Colonic mucosa (tissue), 4 donors: ENCODE data around the gene RAD18. TPM values are rescaled to one million over a fixed set of nuclear protein-coding genes. Genes with fewer than 3 reads are reported as not detected.

Source experiments
- DNase-seq: peaks from one replicate; pipeline ENCODE4 v3.0.0-alpha.2; 2020
- H3K27ac ChIP-seq: fragments of 200-600 bp; one replicate; pipeline ENCODE4 v1.8.0; 2021
- H3K27me3 ChIP-seq: fragments of 200-600 bp; one replicate; pipeline ENCODE4 v1.8.0; 2021
- H3K36me3 ChIP-seq: fragments of 200-600 bp; one replicate; pipeline ENCODE4 v1.8.0; 2021
- H3K4me1 ChIP-seq: fragments of 200-600 bp; one replicate; pipeline ENCODE4 v1.8.0; 2021; ENCODE audit warnings: mild to moderate bottlenecking
- H3K4me3 ChIP-seq: fragments of 200-600 bp; one replicate; pipeline ENCODE4 v1.8.0; 2021
- H3K9ac ChIP-seq, 2 donors: one replicate each; pipeline ENCODE4 v1.7.0; 2013; ENCODE audit warnings: control low read depth in 2 of 2, low read depth in 2 of 2, low read length in 2 of 2
- H3K9me3 ChIP-seq: fragments of 200-600 bp; one replicate; pipeline ENCODE4 v1.8.0; 2021
- intact Hi-C: fragments of 100-400 bp; cut with DNase I; formaldehyde crosslinking; loops from one replicate; pipeline ENCODE4 v1.14.1; 2022
- total RNA-seq, 2 donors: library from RNA; stranded (reverse); fragmentation: NEBNext Ultra II Directional in 1 of 2; extraction: Animal tissue kit (Norgen Biotek cat#: 25700) in 1 of 2; gene quantifications; one replicate each; pipeline ENCODE4 v1.2.1, GENCODE V29; 2021
- TF ChIP-seq, protein P1 (sequence below): fragments of 200-600 bp; IDR thresholded peaks from one replicate; pipeline ENCODE4 v1.8.0; 2022; ENCODE audit warnings: antibody characterized with exemption, mild to moderate bottlenecking
- donor health status: healthy.
- donor health status: DM: no; HTN: no; CAD: no.
- donor health status: DM: no; HTN: no; CAD: no.

The RAD18 gene
- total RNA-seq, 2 donors from 2014 or later, result 12.2 to 25.9 TPM

DNA sequence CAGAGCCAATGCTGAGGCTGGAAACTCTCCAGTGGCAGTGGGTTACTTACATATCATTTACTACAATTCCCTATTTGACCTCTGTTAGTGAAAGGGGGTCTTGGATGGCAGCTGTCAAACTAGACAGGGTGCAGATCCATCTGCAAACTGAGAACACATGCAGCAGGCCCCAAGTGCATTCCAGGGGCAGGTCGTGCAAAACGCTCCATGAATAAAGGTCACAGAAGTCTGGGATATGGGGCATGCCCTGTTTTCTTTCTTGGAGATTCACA is 25.0 kb upstream of the RAD18 start:
- Histone ChIP-seq H3K4me1 (no peaks in the 10 kb centered on the region), H3K9ac (no peak overlapping the region), H3K9me3 (no peaks in the 10 kb centered on the region), H3K36me3 (no peaks in the 10 kb centered on the region), H3K27me3 (no peaks in the 10 kb centered on the region), H3K4me3 (no peak overlapping the region), H3K27ac (no peak overlapping the region)
- DNase-seq, result no peak
- intact Hi-C loops, result loop anchor here (2.0 to 5.0 kb wide), 2 partner anchors 78 to 314 kb away; no protein-coding TSS in a partner anchor
- TF ChIP-seq, protein P1, sequence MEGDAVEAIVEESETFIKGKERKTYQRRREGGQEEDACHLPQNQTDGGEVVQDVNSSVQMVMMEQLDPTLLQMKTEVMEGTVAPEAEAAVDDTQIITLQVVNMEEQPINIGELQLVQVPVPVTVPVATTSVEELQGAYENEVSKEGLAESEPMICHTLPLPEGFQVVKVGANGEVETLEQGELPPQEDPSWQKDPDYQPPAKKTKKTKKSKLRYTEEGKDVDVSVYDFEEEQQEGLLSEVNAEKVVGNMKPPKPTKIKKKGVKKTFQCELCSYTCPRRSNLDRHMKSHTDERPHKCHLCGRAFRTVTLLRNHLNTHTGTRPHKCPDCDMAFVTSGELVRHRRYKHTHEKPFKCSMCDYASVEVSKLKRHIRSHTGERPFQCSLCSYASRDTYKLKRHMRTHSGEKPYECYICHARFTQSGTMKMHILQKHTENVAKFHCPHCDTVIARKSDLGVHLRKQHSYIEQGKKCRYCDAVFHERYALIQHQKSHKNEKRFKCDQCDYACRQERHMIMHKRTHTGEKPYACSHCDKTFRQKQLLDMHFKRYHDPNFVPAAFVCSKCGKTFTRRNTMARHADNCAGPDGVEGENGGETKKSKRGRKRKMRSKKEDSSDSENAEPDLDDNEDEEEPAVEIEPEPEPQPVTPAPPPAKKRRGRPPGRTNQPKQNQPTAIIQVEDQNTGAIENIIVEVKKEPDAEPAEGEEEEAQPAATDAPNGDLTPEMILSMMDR, result no peak

DNA sequence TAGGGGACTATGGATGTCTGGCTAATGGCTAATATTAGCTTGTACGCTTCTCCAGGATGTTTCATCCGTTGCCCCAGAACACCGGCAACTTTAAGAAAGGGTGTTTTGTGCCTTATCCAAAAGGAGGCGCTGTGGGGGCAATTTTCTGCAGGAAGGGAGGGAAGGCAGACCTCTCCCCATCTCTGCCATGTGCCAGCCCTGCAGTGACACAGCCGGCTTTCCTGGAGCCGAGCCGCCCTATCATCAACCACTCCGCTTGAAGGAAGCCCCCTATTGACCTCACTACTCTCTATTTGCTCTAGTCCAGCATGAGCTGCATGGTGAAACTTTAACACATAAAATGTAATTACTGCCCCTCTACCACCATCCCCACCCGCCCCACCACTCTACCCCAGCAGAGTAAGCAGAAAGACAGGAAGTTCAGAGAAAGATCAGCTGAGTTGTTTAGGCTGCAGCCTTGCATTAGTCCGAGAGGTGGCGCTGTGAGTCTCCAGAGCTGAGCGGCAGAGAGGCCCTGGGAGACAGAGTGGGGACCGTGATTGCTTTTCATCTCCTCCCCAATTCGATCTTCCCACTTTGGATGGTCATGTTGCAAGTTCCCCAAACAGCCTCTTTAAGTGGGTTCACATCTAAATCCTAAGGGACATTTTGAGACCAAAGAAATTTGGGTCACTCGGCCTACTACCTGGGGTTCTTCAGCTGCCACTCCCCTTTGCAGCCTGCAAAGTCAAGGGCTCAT is 24.5 kb upstream of the RAD18 start:
- H3K36me3 ChIP-seq, result no peaks in the 10 kb centered on the region
- intact Hi-C loops, result loop anchor here (2.0 to 5.0 kb wide), 2 partner anchors 79 to 314 kb away; no protein-coding TSS in a partner anchor
- TF ChIP-seq, protein P1, result peak; percentile 78
- no peaks in the 10 kb centered on the region for H3K4me1 ChIP-seq
- H3K9me3 ChIP-seq, result no peaks in the 10 kb centered on the region
- H3K4me3 ChIP-seq, result no peak overlapping the region
- DNase-seq, result peak; percentile 57
- no peak overlapping the region for H3K9ac ChIP-seq
- no peaks in the 10 kb centered on the region for H3K27me3 ChIP-seq
- no peak overlapping the region for H3K27ac ChIP-seq

DNA sequence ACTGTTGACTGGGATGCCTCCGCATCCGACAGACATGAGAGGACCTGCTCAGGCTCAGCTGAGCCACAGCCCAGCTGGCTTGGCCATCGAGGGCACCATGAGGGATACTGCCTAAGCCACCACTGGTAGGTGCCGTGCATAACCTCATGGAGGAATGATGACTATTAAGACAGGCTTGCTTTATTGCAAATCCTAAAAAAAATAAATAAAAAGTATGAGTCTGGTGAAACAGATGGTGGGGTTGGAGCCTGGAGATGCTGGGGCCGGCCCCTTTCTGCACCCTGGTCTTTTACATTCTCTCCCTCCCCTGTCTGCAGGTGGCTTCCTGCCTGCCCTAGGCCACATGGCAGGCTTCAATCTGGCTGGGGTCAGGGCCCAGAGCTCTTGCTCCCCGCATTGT is 24.0 kb upstream of the RAD18 start:
- TF ChIP-seq, protein P1, result no peak
- H3K9ac ChIP-seq, result no peak overlapping the region
- H3K27ac ChIP-seq, result no peak overlapping the region
- no peak overlapping the region for H3K4me3 ChIP-seq
- DNase-seq, result no peak
- H3K9me3 ChIP-seq, result no peaks in the 10 kb centered on the region
- H3K4me1 ChIP-seq, result no peaks in the 10 kb centered on the region
- no peaks in the 10 kb centered on the region for H3K36me3 ChIP-seq
- intact Hi-C loops, result loop anchor here (5.0 kb wide), 1 partner anchor 315 kb away; no protein-coding TSS in a partner anchor
- no peaks in the 10 kb centered on the region for H3K27me3 ChIP-seq

GRCh38 chr3:8986741-8987140 is 23.5 kb upstream of the RAD18 start:
- Histone ChIP-seq H3K9ac (no peak overlapping the region), H3K9me3 (no peaks in the 10 kb centered on the region), H3K27ac (no peak overlapping the region), H3K4me3 (no peak overlapping the region), H3K36me3 (no peaks in the 10 kb centered on the region), H3K27me3 (no peaks in the 10 kb centered on the region), H3K4me1 (no peaks in the 10 kb centered on the region)
- TF ChIP-seq, protein P1, result no peak
- DNase-seq, result no peak
- intact Hi-C loops, result loop anchor here (5.0 kb wide), 1 partner anchor 316 kb away; no protein-coding TSS in a partner anchor

GRCh38 chr3:8985876-8986275 is 22.6 kb upstream of the RAD18 start:
- Histone ChIP-seq H3K36me3 (no peaks in the 10 kb centered on the region), H3K27me3 (no peaks in the 10 kb centered on the region), H3K4me3 (no peak overlapping the region), H3K9ac (no peak overlapping the region), H3K4me1 (no peaks in the 10 kb centered on the region), H3K27ac (no peak overlapping the region), H3K9me3 (no peaks in the 10 kb centered on the region)
- intact Hi-C loops, result loop anchor here (5.0 kb wide), 1 partner anchor 316 kb away; no protein-coding TSS in a partner anchor
- TF ChIP-seq, protein P1, result no peak
- DNase-seq, result no peak
